Stimulated activated CD8-positive, alpha-beta memory T cell treated with anti-CD3 and anti-CD28 coated beads, Interleukin-7, amount 100 ng/mL, for 24 hours (primary cell): ENCODE results near the gene SLC12A3.

ENCODE experiments used
- DNase-seq: peaks from one replicate; pipeline ENCODE4 v3.0.0-alpha.2; 2020; ENCODE audit warnings: low read depth

SLC12A3 gene

DNA sequence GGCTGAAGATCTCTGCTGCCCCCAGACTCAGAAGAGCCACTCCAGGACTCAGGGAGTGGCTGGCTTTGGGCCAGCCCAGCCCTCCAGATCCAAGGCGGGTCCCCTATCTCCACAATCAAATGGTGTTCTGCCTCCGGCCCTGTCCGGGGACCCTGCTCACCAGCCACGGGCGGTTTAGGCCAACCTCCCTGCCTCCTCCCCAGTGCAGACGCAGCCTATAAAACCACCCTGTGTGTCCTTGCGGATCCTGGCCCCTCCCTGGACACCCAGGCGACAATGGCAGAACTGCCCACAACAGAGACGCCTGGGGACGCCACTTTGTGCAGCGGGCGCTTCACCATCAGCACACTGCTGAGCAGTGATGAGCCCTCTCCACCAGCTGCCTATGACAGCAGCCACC, at the start of gene SLC12A3:
Gene SLC12A3 (plus strand): TSS at position 248 of the 400 bp plus-strand sequence. CDS start 29 bp downstream, at position 277.
- no peak for DNase-seq

DNA sequence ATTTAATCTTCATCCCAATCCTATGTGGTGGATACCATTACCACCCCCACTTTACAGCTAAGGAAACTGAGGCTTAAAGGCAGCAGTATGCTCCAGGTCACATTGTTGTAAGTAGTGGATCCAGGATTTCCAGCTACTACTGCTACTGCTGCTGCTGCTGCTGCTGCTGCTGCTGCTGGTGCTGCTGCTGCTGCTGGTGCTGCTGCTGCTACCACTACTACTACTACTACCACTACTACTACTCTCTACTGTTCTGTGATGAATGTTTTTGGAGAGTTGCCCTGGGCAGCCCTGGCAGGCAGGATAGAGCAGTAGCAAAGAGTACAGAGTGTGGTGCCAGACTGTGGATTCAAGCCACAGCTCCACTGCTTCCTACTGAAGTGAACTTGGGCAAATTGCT, 49.3 kb upstream of the SLC12A3 start:
- no peak for DNase-seq

DNA sequence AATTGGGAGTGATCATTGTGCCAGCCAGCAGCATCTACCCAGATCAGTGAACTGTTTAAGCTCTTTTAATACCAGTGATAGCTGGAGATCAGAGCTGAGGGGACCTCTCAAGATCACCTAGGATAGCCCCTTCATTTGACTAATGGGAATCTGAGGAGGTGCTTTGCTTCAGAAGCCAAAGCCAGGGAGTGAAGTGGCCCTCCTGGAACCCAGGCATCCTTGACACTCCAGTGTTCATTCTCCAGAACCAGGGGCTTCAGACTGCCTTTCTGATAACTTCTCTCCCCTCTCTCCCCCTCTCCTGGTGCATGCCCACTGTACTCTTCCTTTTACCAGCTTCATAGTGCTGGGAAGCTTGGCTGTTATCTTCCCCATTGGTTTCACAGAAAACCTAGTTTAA, 48.0 kb upstream of the SLC12A3 start:
- no peak for DNase-seq

- DNase-seq = no peak
Measured at GRCh38 chr16:56817938-56818337, 47.1 kb upstream of the SLC12A3 start.

- no peak for DNase-seq
Measured at GRCh38 chr16:56823081-56823733, 41.8 kb upstream of the SLC12A3 start.

GRCh38 chr16:56824331-56824730, 40.7 kb upstream of the SLC12A3 start:
- DNase-seq = no peak

- no peak for DNase-seq
Measured at GRCh38 chr16:56824804-56825203, 40.2 kb upstream of the SLC12A3 start.

GRCh38 chr16:56825826-56826225, 39.2 kb upstream of the SLC12A3 start:
- no peak for DNase-seq

DNA sequence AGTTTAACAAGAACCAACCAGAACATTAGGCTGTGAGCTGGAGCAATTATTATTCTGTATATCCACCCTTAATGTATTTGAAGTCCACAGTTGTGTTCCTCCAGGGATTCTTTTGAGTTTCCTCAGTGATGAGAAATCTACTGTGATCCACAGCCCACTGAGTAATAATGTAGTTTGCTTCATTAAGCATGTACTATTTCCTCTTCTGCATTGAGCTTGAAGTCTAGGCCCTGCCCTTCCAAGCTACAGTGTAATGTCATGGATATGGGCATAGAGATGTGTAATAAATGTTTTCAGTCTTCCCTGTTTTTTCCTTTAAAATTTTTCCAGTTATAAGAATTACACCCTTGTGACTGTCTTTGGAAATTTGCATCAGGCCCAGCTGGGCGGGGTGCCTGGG, 36.4 kb upstream of the SLC12A3 start:
- no peak for DNase-seq

- DNase-seq = no peak
Measured at GRCh38 chr16:56830669-56831068, 34.3 kb upstream of the SLC12A3 start.

GRCh38 chr16:56832768-56833167, 32.2 kb upstream of the SLC12A3 start:
- DNase-seq = no peak

GRCh38 chr16:56833243-56833970, 31.6 kb upstream of the SLC12A3 start:
- DNase-seq = no peak

GRCh38 chr16:56835320-56835719, 29.7 kb upstream of the SLC12A3 start:
- no peak for DNase-seq

GRCh38 chr16:56836410-56837230, 28.4 kb upstream of the SLC12A3 start:
- no peak for DNase-seq

DNA sequence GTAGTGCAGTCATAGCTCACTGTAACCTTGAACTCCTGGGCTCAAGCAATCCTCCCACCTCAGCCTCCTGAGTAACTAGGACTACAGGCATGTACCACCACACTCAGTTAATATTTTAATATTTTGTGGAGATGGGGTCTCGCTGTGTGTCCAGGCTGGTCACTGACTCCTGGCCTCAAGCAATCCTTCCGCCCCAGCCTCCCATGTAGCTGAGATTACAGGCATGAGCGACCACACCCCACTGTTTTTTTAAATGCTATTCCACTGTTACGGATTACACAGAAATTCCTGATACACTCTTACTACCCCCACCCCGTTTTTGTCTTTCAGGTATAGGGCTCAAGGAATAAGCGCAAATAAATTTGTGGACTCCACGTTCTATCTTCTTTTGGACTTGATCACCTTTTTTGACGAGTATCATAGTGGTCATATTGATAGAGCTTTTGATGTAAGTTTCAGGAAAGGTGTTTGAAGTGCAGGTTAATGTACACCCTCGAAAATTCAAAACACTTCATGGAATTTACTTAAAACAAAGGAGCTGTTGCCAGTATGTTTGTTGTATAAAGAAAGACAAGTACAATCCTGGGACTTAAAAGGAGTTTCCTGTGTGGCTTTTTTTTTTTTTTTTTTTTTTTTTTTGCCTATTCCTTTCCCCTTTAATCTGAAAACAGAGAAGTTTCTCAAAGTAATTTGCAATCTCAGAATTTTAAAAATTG, 26.2 kb upstream of the SLC12A3 start:
- no peak for DNase-seq

DNA sequence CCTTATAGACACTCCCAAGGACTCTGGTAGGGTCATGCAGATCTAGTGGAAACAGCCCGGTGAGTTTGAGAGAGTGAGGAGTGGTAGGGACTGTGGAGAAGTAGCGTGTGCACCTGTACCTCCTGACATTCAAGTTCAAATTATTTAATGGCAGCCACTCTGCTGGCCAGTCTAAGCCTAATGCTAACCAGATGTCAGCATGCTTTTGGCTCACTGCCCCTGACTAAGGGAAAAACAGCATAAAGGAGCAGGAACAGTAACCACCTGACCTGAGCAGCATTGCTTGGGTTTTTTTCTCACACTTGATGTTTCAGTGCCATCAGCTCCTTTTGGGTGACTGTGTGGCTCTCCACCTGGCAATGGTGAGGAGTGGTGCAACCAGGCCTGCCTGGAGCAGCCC, 23.8 kb upstream of the SLC12A3 start:
- no peak for DNase-seq

DNA sequence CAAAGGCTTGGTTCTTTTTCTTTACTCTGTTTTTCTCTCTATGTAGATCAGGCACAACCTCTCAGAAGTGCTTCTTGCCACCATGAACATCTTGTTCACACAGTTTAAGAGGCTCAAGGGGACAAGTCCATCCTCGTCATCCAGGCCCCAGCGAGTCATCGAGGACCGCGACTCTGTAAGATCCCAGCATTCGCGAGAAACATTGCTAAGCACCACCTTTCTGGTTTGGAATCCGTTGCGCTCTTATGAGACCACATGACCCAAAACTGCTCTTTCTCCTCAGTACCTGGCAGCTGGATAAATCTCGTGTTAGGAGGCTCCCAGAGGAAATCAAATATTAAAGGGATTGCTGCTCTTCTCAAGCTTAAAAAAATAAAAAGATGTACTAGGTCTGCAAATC, 23.3 kb upstream of the SLC12A3 start:
- no peak for DNase-seq

DNA sequence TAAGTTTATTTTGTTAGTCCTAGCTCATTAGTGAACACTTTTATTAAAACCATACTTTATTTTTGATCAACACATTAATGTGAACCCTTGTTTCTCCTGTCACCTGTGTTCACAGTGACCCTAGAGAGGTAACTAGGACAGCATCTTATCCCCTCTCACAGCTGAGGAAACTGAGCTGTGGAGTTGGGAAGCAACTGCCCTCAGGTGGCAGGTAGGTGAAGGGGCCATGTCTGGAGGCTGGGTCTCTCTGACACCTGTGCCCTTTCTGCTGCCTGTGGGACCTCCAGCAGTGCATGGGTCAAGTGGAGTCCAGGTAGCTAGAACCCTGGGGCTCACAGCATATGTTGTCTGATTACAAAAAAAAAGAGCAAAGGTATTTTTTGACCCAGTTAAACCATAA, 22.9 kb upstream of the SLC12A3 start:
- DNase-seq = no peak

GRCh38 chr16:56844056-56844455, 21.0 kb upstream of the SLC12A3 start:
- no peak for DNase-seq

- no peak for DNase-seq
Measured at GRCh38 chr16:56847173-56847910, 17.7 kb upstream of the SLC12A3 start.
